GM18511 (cell line): ENCODE results near the gene SART3.
"Not testable (repeated sequence)": the region's sequence is repeated elsewhere in the genome, so short reads cannot be mapped to it uniquely, and the experiment has no call there.

Experiments
- ATAC-seq: cut with Tn5 transposase; IDR thresholded peaks from one replicate; pipeline ENCODE4 v1.9.1; 2021; ENCODE audit warnings: mild to moderate bottlenecking, moderate library complexity; ENCODE audit not compliant: unreplicated experiment

SART3 gene

GRCh38 chr12:108564724-108565123 is 3.8 kb upstream of the SART3 start:
- ATAC-seq = no peak

- ATAC-seq = no peak
Observed at GRCh38 chr12:108563804-108564151, 2.8 kb upstream of the SART3 start.

GRCh38 chr12:108563136-108563803 is 2.3 kb upstream of the SART3 start:
- no peak for ATAC-seq

GRCh38 chr12:108562348-108563135 is 1.6 kb upstream of the SART3 start, which contains the start of gene ISCU:
ISCU (plus strand) TSS chr12:108562596; CDS start chr12:108562623, 27 bp downstream.
- peak; percentile 66 for ATAC-seq

- ATAC-seq = no peak
Observed at GRCh38 chr12:108561852-108562347, 927 bp upstream of the SART3 start.

GRCh38 chr12:108560321-108560721 is 652 bp downstream of the SART3 start:
- ATAC-seq = no peak

GRCh38 chr12:108559748-108560147 is 1.2 kb downstream of the SART3 start:
- no peak for ATAC-seq

GRCh38 chr12:108559007-108559655 is 1.8 kb downstream of the SART3 start:
- no peak for ATAC-seq

- not testable (repeated sequence) for ATAC-seq
Observed at GRCh38 chr12:108555383-108555782, 5.6 kb downstream of the SART3 start.

GRCh38 chr12:108553799-108554198 is 7.2 kb downstream of the SART3 start:
- no peak for ATAC-seq

- no peak for ATAC-seq
Observed at GRCh38 chr12:108551535-108551934, 9.4 kb downstream of the SART3 start.

- ATAC-seq = no peak
Observed at GRCh38 chr12:108548954-108549521, 11.9 kb downstream of the SART3 start.

GRCh38 chr12:108547686-108548085 is 13.3 kb downstream of the SART3 start:
- ATAC-seq = no peak

- no peak for ATAC-seq
Observed at GRCh38 chr12:108543652-108544051, 17.3 kb downstream of the SART3 start.

GRCh38 chr12:108542320-108542719 is 18.7 kb downstream of the SART3 start:
- no peak for ATAC-seq

- no peak for ATAC-seq
Observed at GRCh38 chr12:108538616-108539195, 22.3 kb downstream of the SART3 start.

GRCh38 chr12:108538146-108538545 is 22.8 kb downstream of the SART3 start:
- no peak for ATAC-seq

- ATAC-seq = no peak
Observed at GRCh38 chr12:108531929-108532848, 28.8 kb downstream of the SART3 start.

- no peak for ATAC-seq
Observed at GRCh38 chr12:108530161-108530560, 30.8 kb downstream of the SART3 start.

GRCh38 chr12:108527166-108527496 is 33.8 kb downstream of the SART3 start:
- ATAC-seq = no peak
